B cell (primary cell): ENCODE measurements around the gene FHDC1. TPM values are rescaled to one million over a fixed set of nuclear protein-coding genes. Genes with fewer than 3 reads are reported as not detected.
"Not testable (repeated sequence)": the region's sequence is repeated elsewhere in the genome, so short reads cannot be mapped to it uniquely, and the experiment has no call there.

Experiments
- ATAC-seq: fragments of 200-7000 bp; cut with Tn5 transposase; one replicate; pipeline ENCODE4 v1.10.0; 2021; ENCODE audit warnings: low read depth, mild to moderate bottlenecking, moderate number of reproducible peaks, moderate library complexity
- CTCF ChIA-PET: fragments of 350-600 bp; sonication (Branson Sonifier 250); formaldehyde crosslinking; loops from one replicate; lab custom pipeline; 2021; ENCODE audit warnings: antibody characterized with exemption, inconsistent platforms; lab: Charles Lee
- POLR2A ChIA-PET: fragments of 350-600 bp; sonication (Branson Sonifier 250); formaldehyde crosslinking; loops from one replicate; lab custom pipeline; 2021; ENCODE audit warnings: antibody characterized with exemption; lab: Charles Lee
- DNase-seq: peaks from one replicate; pipeline ENCODE4 v3.0.0; 2013
- H2AFZ ChIP-seq: 2 replicates; pipeline ENCODE4 v1.6.1; 2012; ENCODE audit warnings: mild to moderate bottlenecking, low read depth, low read length; ENCODE audit not compliant: insufficient read depth, poor library complexity, severe bottlenecking
- H3K27ac ChIP-seq, 2 donors: 1 replicate in 1 of 2; 2 replicates in 1 of 2; pipeline ENCODE4 v1.5.1; 2012 to 2013; ENCODE audit warnings: low read length in 2 of 2, mild to moderate bottlenecking in 2 of 2, moderate library complexity in 1 of 2
- H3K27me3 ChIP-seq, 4 experiments: fragments of 200-600 bp in 1 of 4; sonication (generic) in 1 of 4; replicated peaks in 1 of 4; 1 replicate in 2 of 4; 2 replicates in 2 of 4; pipeline versions ENCODE4 v1.6.1 to v1.7.0; 2013 to 2016; ENCODE audit warnings: low read length in 3 of 4, mild to moderate bottlenecking in 2 of 4, mixed read lengths in 1 of 4, moderate library complexity in 1 of 4; ENCODE audit not compliant: insufficient read depth in 4 of 4, control insufficient read depth in 3 of 4; ENCODE audit errors: control extremely low read depth in 1 of 4
- H3K36me3 ChIP-seq, 2 experiments: replicated peaks in 1 of 2; 1 replicate in 1 of 2; 2 replicates in 1 of 2; pipeline versions ENCODE4 v1.6.1 to v1.7.1; 2013; ENCODE audit warnings: low read length in 1 of 2; ENCODE audit not compliant: insufficient read depth in 2 of 2, control insufficient read depth in 1 of 2; ENCODE audit errors: control extremely low read depth in 1 of 2, extremely low read depth in 1 of 2
- H3K4me1 ChIP-seq, 2 donors: fragments of 200-600 bp in 1 of 2; sonication (generic) in 1 of 2; 1 replicate in 1 of 2; 2 replicates in 1 of 2; pipeline versions ENCODE4 v1.5.1 to v1.6.1; 2013 to 2017; ENCODE audit warnings: low read length in 2 of 2; ENCODE audit not compliant: control insufficient read depth in 2 of 2, insufficient read depth in 2 of 2
- H3K4me2 ChIP-seq: replicated peaks from 2 replicates; pipeline ENCODE3; 2012; ENCODE audit warnings: mild to moderate bottlenecking, low read depth, low read length; ENCODE audit not compliant: poor library complexity, severe bottlenecking
- H3K4me3 ChIP-seq, 5 experiments: fragments of 200-600 bp in 1 of 5; sonication (generic) in 1 of 5; 1 replicate in 3 of 5; 2 replicates in 2 of 5; pipeline versions ENCODE4 v1.5.1 to v1.7.0; 2011 to 2016; ENCODE audit warnings: low read length in 4 of 5, mild to moderate bottlenecking in 4 of 5, low read depth in 2 of 5, control low read depth in 1 of 5, moderate library complexity in 1 of 5; ENCODE audit not compliant: insufficient read depth in 1 of 5; ENCODE audit errors: control extremely low read depth in 1 of 5, extremely low read depth in 1 of 5
- H3K79me2 ChIP-seq: fragments of 200-600 bp; sonication (generic); one replicate; pipeline ENCODE4 v1.6.0; 2016; ENCODE audit warnings: low read length; ENCODE audit not compliant: control insufficient read depth, insufficient read depth
- H3K9ac ChIP-seq: fragments of 200-600 bp; sonication (generic); 2 replicates; pipeline ENCODE4 v1.6.1; 2017; ENCODE audit warnings: mild to moderate bottlenecking, low read length, moderate library complexity
- H3K9me3 ChIP-seq, 3 donors: one replicate each; pipeline versions ENCODE4 v1.6.1 to v1.7.1; 2013; ENCODE audit warnings: low read length in 2 of 3; ENCODE audit not compliant: control insufficient read depth in 2 of 3, insufficient read depth in 1 of 3; ENCODE audit errors: control extremely low read depth in 1 of 3
- H4K20me1 ChIP-seq: 2 replicates; pipeline ENCODE4 v1.6.0; 2012; ENCODE audit warnings: mild to moderate bottlenecking, low read length; ENCODE audit not compliant: insufficient read depth, control insufficient read depth, poor library complexity, severe bottlenecking
- H3K27ac Mint-ChIP-seq: one replicate; pipeline ENCODE4 v1.8.0; 2021; ENCODE audit warnings: mixed read lengths
- H3K27me3 Mint-ChIP-seq: one replicate; pipeline ENCODE4 v1.8.0; 2021; ENCODE audit warnings: mixed read lengths
- H3K4me1 Mint-ChIP-seq: one replicate; pipeline ENCODE4 v1.8.0; 2021; ENCODE audit warnings: mixed read lengths
- H3K4me3 Mint-ChIP-seq: one replicate; pipeline ENCODE4 v1.8.0; 2021; ENCODE audit warnings: mixed read lengths
- H3K9me3 Mint-ChIP-seq: one replicate; pipeline ENCODE4 v1.8.0; 2022; ENCODE audit warnings: mixed read lengths; ENCODE audit not compliant: insufficient read depth
- CTCF ChIP-seq: fragments of 200-600 bp; IDR thresholded peaks from one replicate; pipeline ENCODE4 v1.8.0; 2022; ENCODE audit warnings: antibody characterized with exemption, mild to moderate bottlenecking
- EZH2 ChIP-seq: IDR thresholded peaks from 2 replicates; pipeline ENCODE4 v1.6.1; 2012; ENCODE audit warnings: borderline replicate concordance, low read depth, mild to moderate bottlenecking, moderate library complexity, low read length; ENCODE audit not compliant: insufficient read depth, poor library complexity, severe bottlenecking
- WGBS: methylation state at CpG from one replicate; pipeline ENCODE4 v1.1.5; 2013; ENCODE audit warnings: missing lambda C conversion rate; ENCODE audit not compliant: insufficient coverage; 5-methylcytosine and 5-hydroxymethylcytosine counted together
- intact Hi-C: fragments of 100-400 bp; cut with micrococcal nuclease; formaldehyde crosslinking; loops from one replicate; pipeline ENCODE4 v1.10.0; 2022
- polyA plus RNA-seq: library from polyadenylated mRNA; depleted of rRNA; stranded (reverse); fragments of >200 nt; gene quantifications from 2 replicates; pipeline ENCODE4 v1.2.3, GENCODE V29; 2012
- total RNA-seq, 2 donors: library from RNA; stranded (reverse); fragments of 120-200 nt in 1 of 2; gene quantifications; 1 replicate in 1 of 2; 2 replicates in 1 of 2; pipeline versions ENCODE4 v1.2.3 to v1.2.4, GENCODE V29; 2013 to 2022

The FHDC1 gene
- total and polyA plus RNA-seq, 2 donors (not counting 1 experiment from before 2014, with no cell fraction given), result 0.13 to 0.57 TPM

DNA sequence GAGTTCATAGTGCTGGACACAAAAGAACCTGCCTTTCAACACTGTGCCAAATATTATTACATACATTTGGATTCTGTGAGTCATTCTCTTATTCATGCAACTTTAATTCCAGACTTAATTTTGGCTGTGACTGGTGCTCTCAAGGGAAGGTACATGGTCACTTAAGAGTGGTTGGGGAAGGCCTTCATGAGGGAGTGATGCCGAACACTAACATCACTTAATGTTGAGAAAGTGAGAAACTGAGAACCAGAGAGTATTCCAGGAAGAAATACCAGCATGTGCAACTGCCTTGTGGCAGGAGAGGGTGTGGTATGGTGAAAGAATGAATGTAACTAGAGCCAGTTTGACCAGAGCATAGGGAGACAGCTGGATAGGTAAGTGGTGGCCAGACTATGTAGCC is 41.5 kb upstream of the FHDC1 start:
- Mint-ChIP-seq H3K27ac (no peak overlapping the region), H3K4me1 (no peaks in the 10 kb centered on the region), H3K4me3 (no peak overlapping the region), H3K9me3 (no peaks in the 10 kb centered on the region), H3K27me3 (no peaks in the 10 kb centered on the region)
- Histone ChIP-seq H3K9me3 (no peaks in the 10 kb centered on the region), H3K27me3 (no peaks in the 10 kb centered on the region), H3K79me2 (no peaks in the 10 kb centered on the region), H3K4me1 (no peaks in the 10 kb centered on the region), H3K4me3 (no peak overlapping the region), H2AFZ (no peak overlapping the region), H4K20me1 (no peaks in the 10 kb centered on the region), H3K27ac (no peak overlapping the region), H3K9ac (no peak overlapping the region), H3K4me2 (no peak overlapping the region), H3K36me3 (peaks cover 6 to 37% of the 10 kb centered on the region in 2 experiments)
- intact Hi-C loops, result no loop called here
- TF ChIP-seq CTCF, result no peak
- TF ChIP-seq EZH2, result no peak
- DNase-seq, result no peak
- 100% methylated on average over 1 of the region's 1 CpG for WGBS
- ChIA-PET CTCF (interaction anchor here (0.7 kb wide), 1 partner anchor 1193 kb away, joined by 7 read pairs; no protein-coding TSS in a partner anchor), POLR2A (no interaction called here)
- no peak for ATAC-seq

DNA sequence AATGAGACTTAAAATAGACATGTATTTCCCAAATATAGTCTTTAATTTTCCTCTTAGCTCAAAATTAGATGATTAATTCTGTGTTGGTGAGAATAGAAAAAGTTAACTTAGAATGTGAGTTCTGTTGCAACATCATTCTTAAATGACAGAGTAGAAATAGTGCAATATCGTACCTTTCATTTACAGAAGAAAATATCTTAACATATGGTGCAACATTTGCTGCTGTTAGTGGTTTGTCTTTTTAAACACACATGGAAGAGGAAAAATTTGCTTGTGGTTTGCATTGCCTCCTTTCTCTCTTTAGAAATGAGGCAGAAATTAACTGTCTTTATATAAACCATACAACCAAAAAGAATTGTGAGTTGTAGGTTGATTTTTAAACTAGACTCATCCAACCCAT is 39.3 kb upstream of the FHDC1 start:
- no peaks in the 10 kb centered on the region for H3K9me3 Mint-ChIP-seq
- ChIA-PET POLR2A (no interaction called here), CTCF (interaction anchor here (0.8 to 1.2 kb wide), 2 partner anchors 15 to 187 kb away, joined by 3 to 4 read pairs; no protein-coding TSS in a partner anchor)
- H3K27me3 Mint-ChIP-seq, result no peaks in the 10 kb centered on the region
- H3K4me1 Mint-ChIP-seq, result no peaks in the 10 kb centered on the region
- no CpG with 5 or more reads among the region's 1 CpG for WGBS
- ATAC-seq (no peak), DNase-seq (no peak)
- no peak overlapping the region for H3K4me3 Mint-ChIP-seq
- Histone ChIP-seq H3K4me2 (no peak overlapping the region), H3K27me3 (no peaks in the 10 kb centered on the region), H3K27ac (no peak overlapping the region), H4K20me1 (no peaks in the 10 kb centered on the region), H3K4me3 (no peak overlapping the region), H3K9me3 (no peaks in the 10 kb centered on the region), H3K4me1 (no peaks in the 10 kb centered on the region), H3K36me3 (peaks cover 1 to 25% of the 10 kb centered on the region in 2 experiments), H3K9ac (no peak overlapping the region), H3K79me2 (no peaks in the 10 kb centered on the region), H2AFZ (no peak overlapping the region)
- H3K27ac Mint-ChIP-seq, result no peak overlapping the region
- no peak for TF ChIP-seq CTCF
- TF ChIP-seq EZH2, result no peak
- intact Hi-C loops, result no loop called here

DNA sequence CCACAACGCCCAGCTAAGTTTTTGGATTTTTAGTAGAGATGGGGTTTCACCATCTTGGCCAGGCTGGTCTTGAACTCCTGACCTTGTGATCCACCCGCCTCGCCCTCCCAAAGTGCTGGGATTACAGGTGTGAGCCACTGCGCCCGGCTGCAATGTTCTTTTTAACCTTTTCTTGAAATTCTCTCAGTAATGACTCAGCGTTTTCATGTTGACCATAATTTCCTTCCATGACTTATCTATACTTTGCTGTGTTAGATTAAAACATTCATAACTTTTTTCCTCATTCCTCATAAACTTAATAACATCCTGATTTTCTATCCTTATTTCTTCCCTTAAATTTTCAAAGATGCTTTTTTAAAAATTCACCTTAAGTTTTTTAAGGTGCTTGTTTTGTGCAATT is 38.0 kb upstream of the FHDC1 start:
- intact Hi-C loops, H3K4me1 Mint-ChIP-seq, H3K4me1 ChIP-seq, H3K4me3 ChIP-seq, CTCF ChIA-PET, H3K79me2 ChIP-seq, H3K27me3 Mint-ChIP-seq, DNase-seq, H4K20me1 ChIP-seq, H3K27ac Mint-ChIP-seq, H3K9me3 Mint-ChIP-seq, H2AFZ ChIP-seq, H3K4me2 ChIP-seq, POLR2A ChIA-PET, H3K27me3 ChIP-seq, H3K4me3 Mint-ChIP-seq, H3K9ac ChIP-seq, H3K27ac ChIP-seq, H3K9me3 ChIP-seq, ATAC-seq: not testable (repeated sequence)
- 100% methylated on average over 3 of the region's 6 CpGs for WGBS
- peaks cover 0 to 14% of the 10 kb centered on the region in 2 experiments for H3K36me3 ChIP-seq
